Measurements from ENCODE around the gene RAD51B. TPM values are rescaled to one million over a fixed set of nuclear protein-coding genes. Genes with fewer than 3 reads are reported as not detected.

RAD51B gene
- total RNA-seq, 2 experiments from 2014 or later, result 27.4 to 31.6 TPM

DNA sequence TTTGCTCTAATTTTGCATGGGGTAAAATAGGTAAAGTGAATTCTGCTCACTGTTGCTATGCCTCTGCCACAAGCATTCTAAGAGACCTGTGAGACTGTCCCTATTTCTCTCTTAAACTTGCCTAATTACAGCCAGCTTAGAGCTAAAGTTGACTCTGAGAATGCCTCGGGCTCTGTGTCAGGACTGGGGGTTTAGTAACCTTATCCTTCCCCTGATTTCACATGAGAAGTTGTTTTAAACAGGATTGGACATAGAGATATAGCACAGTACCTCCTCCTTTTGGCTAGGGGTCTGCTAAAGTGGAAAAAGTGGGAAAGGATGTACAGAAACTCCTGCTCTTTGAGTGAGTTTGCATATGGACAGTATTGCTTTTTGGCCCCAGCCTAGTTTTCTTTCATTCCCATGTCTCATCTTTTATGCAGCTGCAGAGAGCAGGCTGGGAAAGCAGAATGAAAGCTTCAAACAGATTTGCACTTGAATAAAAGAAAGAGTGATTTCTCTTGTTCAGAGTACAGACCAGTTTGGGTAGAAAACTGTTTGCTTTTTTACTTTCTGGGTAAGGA, 122.0 kb downstream of the RAD51B start:
- Mint-ChIP-seq H3K4me1 (peaks cover 8% of the 10 kb centered on the region), H3K27me3 (no peaks in the 10 kb centered on the region), H3K27ac (no peak overlapping the region), H3K9me3 (no peaks in the 10 kb centered on the region), H3K4me3 (no peak overlapping the region), H3K36me3 (no peaks in the 10 kb centered on the region)
- no peak for DNase-seq

DNA sequence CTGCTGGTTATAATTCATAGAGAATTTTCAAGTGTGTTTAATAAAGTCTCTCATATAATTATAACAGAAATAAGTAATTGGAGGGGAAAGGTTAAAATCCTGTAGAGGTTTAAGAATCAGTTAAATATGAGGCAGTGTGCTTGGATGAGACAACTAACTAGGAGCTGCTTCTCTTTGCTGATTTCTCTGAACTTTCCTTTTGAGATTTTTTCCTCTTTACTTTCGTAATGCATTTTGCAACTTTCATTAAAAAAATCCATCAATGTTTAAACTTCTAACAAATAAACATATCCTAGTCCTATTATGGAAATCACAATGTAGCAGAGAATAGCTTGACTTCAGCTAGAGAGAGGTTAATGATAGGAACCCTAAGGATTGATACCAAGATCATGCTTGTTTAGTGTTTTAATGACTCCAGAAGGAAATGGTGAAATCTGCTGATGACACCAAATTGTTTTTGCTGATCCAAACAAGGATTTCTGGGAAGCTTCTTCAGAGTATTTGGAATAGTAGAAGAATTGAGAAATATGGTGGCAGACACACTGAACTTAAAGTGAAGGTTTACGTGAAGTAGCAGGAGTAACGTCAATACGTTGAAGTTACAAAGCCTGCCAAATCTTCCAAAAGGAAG, 122.6 kb downstream of the RAD51B start:
- Mint-ChIP-seq H3K27me3 (no peaks in the 10 kb centered on the region), H3K36me3 (no peaks in the 10 kb centered on the region), H3K27ac (no peak overlapping the region), H3K9me3 (no peaks in the 10 kb centered on the region), H3K4me1 (peaks cover 8% of the 10 kb centered on the region), H3K4me3 (no peak overlapping the region)
- no peak for DNase-seq

DNA sequence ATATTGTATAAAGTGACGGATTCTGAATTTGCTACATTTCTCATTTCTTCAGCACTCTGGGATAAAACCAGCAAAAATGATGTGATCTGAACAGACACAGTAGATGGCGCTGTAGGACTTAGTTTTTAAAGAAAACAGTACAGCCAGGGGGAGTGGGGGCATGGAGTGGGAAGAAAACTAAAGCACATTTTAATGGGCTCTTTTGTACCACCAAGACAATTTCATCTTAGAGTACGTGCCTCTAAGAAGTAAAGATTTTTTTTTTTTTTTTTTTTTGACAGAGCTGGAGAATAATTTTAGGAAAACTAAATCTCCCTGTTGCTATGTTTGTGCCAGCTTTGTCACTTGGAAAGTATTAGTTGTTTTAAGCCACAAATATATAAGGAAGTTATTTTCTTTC, 124.4 kb downstream of the RAD51B start:
- no peaks in the 10 kb centered on the region for H3K36me3 Mint-ChIP-seq
- H3K4me3 Mint-ChIP-seq, result no peak overlapping the region
- DNase-seq, result peak; percentile 17
- no peaks in the 10 kb centered on the region for H3K9me3 Mint-ChIP-seq
- H3K27ac Mint-ChIP-seq, result no peak overlapping the region
- peaks cover 8% of the 10 kb centered on the region for H3K4me1 Mint-ChIP-seq
- H3K27me3 Mint-ChIP-seq, result no peaks in the 10 kb centered on the region

DNA sequence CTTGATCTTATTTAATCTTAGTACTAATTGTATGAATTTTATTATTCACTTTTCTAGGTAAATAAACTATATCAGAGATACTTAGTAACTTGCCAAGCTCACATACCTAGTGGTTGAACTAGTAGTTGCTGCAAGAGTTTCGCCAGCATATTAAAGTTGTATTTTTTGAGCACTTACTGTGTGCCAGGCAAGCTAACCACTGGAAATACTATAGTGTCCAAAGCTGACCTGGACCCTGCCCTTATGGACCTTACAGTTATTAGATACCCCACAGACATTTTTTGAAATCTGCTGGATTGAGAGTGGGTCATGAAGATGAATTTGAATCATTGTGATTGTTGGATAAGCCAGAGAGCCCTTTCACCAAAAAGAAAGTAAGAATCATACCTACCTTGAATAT, 125.0 kb downstream of the RAD51B start:
- H3K36me3 Mint-ChIP-seq, result no peaks in the 10 kb centered on the region
- no peak overlapping the region for H3K4me3 Mint-ChIP-seq
- DNase-seq, result no peak

DNA sequence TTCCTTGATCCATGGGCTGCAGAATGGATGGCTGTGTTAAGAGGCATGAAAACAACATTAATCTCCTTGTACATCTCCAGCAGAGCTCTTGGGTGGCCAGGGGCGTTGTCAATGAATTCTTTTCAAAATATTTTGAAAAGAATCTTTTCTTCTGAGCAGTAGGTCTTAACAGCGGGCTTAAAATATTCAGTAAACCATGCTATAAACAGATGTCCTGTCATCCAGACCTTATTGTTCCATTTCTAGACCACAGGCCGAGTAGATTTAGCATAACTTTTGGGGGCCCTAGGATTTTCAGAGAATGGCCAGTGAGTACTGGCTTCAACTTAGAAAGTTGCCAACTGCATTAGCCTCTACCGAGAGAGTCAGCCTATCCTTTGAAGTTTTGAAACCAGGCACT, 130.2 kb downstream of the RAD51B start:
- Mint-ChIP-seq H3K4me1 (peaks cover 1% of the 10 kb centered on the region), H3K4me3 (no peak overlapping the region), H3K36me3 (no peaks in the 10 kb centered on the region), H3K9me3 (no peaks in the 10 kb centered on the region), H3K27me3 (no peaks in the 10 kb centered on the region), H3K27ac (no peak overlapping the region)
- no peak for DNase-seq

More for the DNA sequence above, 125.0 kb downstream of the RAD51B start:
- Mint-ChIP-seq H3K4me1 (peaks cover 8% of the 10 kb centered on the region), H3K27me3 (no peaks in the 10 kb centered on the region), H3K9me3 (no peaks in the 10 kb centered on the region), H3K27ac (no peak overlapping the region)

DNA sequence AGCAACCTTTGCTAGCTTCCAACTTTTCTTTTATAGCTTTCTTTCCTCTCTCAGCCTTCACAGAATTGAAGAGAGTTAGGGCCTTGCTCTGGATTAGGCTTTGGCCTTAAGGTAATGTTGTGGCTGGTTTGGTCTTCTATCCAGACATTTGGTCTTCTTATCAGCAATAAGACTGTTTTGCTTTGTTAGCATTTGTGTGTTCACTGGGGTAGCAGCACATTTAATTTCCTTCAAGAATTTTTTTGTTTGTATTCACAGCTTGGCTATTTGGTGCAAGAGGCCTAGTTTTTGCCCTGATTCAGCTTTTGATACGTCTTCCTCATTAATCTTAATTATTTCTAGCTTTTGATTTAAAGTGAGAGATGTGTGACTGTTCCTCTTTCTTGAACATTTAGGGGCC, 130.8 kb downstream of the RAD51B start:
- no peak for DNase-seq
- Mint-ChIP-seq H3K27ac (no peak overlapping the region), H3K4me3 (no peak overlapping the region), H3K36me3 (no peaks in the 10 kb centered on the region), H3K4me1 (no peaks in the 10 kb centered on the region), H3K9me3 (no peaks in the 10 kb centered on the region), H3K27me3 (no peaks in the 10 kb centered on the region)

DNA sequence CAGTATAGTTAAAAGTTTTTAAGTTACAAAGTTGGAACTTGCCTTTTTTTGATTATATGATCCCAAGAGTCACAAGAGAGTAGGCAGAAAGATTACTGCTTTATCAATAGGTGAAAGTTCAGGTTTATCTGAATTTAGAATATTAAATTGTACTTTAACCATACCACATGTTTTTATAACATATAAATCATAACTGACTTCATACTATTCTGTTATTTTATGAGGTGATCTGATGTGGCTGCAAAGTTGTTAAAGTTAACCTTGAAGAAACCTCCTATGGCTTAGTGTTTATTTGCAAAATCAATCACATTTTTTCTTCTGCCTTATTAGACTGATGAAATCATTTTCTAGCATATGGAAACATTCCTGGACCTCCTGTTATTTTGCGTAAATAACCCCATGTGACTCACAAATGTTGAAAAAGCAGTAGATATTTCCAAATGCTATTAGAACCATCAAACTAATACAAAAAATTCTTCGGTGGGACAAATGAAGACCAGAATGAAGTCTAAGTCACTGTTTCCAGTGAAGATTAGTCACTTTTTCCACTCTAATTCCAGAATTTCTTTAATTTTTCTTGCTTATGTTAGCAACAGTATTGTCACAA, 132.1 kb downstream of the RAD51B start:
- Mint-ChIP-seq H3K27me3 (no peaks in the 10 kb centered on the region), H3K4me3 (no peak overlapping the region), H3K36me3 (no peaks in the 10 kb centered on the region), H3K9me3 (no peaks in the 10 kb centered on the region), H3K4me1 (no peaks in the 10 kb centered on the region), H3K27ac (no peak overlapping the region)
- no peak for DNase-seq

DNA sequence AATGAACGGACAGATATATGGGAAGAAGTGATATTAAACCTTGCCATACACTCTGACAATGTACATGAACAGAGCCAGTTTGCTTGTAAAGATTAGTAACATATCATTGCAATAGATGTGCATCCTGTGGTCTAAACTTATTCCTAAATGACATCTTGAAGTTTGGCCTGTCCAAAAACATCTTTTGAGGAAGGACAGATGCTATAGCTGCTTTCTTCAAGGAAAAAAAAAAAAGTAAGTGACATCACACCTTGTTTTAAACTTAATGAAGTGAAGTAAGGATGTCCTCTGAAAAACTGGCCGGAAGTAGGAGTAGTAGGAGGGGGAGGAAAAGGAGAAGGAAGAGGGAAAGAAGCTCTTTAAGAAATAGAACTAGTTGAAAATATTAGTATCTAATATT, 132.8 kb downstream of the RAD51B start:
- Mint-ChIP-seq H3K27ac (no peak overlapping the region), H3K27me3 (no peaks in the 10 kb centered on the region), H3K4me1 (no peaks in the 10 kb centered on the region), H3K4me3 (no peak overlapping the region), H3K9me3 (no peaks in the 10 kb centered on the region), H3K36me3 (no peaks in the 10 kb centered on the region)
- DNase-seq, result no peak

DNA sequence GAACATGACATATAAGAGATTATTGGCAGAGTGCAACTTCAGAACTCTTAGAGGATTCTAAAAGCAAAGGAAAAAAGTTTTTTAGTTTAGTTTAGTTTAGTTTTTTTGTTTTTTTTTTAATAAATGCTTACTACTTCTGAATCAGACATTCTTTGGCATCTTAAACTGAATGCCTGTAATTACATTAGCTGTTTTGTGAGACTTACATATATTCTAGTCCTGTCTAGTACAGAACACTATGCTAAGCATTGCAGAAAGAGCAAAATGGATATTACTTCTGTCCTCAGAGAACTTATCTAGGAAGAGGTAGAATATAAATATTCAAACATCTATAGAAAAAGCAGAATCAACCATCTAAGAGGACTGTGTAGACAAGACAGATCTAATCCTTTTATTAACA, 133.2 kb downstream of the RAD51B start:
- Mint-ChIP-seq H3K36me3 (no peaks in the 10 kb centered on the region), H3K4me1 (no peaks in the 10 kb centered on the region), H3K27me3 (no peaks in the 10 kb centered on the region), H3K4me3 (no peak overlapping the region), H3K9me3 (no peaks in the 10 kb centered on the region), H3K27ac (no peak overlapping the region)
- no peak for DNase-seq

DNA sequence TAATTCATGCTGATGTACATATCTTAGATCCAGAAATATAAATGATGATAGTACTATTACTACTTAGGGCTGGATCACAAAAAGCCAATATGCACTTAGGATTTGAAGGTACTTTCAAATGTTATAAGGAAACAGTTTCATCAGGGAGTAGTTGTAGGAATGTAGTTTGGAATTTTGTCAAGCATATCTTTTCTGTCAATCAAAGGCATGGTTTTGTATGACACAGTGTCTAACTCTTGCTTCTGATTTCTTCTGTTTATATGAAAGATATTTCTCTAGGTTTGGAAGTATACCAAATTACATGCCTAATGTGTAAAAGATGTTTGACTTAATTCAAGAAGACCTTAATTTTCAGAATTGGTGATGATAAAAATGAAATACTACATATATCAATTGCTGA, 135.7 kb downstream of the RAD51B start:
- Mint-ChIP-seq H3K4me1 (no peaks in the 10 kb centered on the region), H3K36me3 (no peaks in the 10 kb centered on the region), H3K9me3 (no peaks in the 10 kb centered on the region), H3K27me3 (no peaks in the 10 kb centered on the region), H3K27ac (no peak overlapping the region), H3K4me3 (no peak overlapping the region)
- no peak for DNase-seq

DNA sequence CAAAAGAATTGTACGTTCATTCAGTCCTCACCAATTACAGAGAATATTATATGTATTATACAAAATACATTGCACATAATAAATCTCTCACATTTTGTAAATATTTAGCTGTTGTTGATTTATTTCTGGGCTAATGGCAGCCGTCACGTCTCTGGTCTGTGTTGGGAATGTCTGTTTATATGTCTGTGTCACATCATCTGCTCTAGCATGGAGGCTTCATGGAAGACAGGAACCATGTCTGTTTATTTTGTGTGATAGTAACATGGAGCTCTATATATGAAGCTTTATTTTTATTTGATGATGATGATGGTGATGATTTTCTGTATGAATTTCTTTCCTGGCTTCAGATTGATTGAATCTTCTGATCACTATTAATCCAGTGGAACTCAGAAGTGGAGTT, 138.4 kb downstream of the RAD51B start:
- DNase-seq, result no peak
- Mint-ChIP-seq H3K4me3 (no peak overlapping the region), H3K4me1 (no peaks in the 10 kb centered on the region), H3K36me3 (no peaks in the 10 kb centered on the region), H3K27me3 (no peaks in the 10 kb centered on the region), H3K27ac (no peak overlapping the region), H3K9me3 (no peaks in the 10 kb centered on the region)

DNA sequence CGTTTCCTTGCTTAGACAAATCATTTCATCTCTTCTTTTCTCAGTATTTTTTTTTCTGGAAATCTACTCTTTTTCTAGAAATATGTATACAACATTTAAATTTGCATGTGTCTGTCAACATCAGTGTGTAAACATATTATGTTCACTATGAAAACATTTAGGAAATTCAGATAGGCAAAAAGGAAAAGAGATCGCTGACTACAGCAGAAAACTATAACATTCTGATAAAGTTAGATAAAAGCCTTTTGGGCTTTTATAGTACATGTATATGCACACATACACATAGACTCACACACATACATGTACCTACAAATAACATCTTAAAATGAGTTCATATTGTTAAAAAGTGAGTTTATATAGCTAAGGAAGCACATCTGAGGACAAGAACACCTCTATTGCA, 142.1 kb downstream of the RAD51B start:
- no peaks in the 10 kb centered on the region for H3K27me3 Mint-ChIP-seq
- H3K4me1 Mint-ChIP-seq, result no peaks in the 10 kb centered on the region
- H3K9me3 Mint-ChIP-seq, result no peaks in the 10 kb centered on the region
- H3K36me3 Mint-ChIP-seq, result peaks cover 7% of the 10 kb centered on the region
- no peak overlapping the region for H3K27ac Mint-ChIP-seq
- H3K4me3 Mint-ChIP-seq, result no peak overlapping the region
- no peak for DNase-seq

DNA sequence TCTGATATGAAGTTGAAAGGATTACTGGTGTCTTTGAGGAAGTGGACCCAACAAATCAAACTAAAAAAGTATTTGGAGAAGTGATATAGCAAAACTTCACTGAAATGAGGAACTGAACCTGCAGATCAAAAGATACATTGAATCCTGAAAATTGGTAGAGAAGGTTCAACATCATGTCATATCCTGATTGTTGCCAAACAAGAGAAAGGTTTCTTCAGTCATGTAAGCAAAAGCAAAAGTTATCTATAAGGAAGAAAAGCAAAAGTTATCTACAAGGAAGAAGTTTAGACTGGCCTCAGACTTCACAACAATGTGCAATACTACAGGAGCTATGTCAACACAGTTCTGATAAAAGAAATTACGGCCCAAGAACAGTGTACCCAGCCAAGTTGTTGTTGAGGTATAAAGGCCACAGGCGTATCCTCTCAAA, 142.7 kb downstream of the RAD51B start:
- H3K4me3 Mint-ChIP-seq, result no peak overlapping the region

DNA sequence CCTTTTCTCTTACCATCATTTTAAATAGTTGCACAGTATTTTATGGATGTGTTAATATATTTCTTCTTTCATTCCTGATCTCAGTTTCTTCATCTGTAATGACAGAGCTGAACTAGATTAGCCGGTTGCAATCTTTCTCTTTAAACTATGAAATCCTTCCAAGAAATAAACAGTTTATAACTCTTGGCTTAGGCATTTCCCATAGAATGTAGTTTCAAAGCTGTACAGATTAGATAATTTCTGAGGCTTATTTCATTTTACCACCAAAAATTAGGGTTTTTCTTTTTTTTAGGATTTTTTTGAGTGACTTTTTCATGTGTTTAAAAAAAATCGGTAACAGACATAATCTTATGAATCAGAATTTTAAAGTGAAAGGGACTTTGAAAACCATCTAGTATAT, 144.0 kb downstream of the RAD51B start:
- no peak overlapping the region for H3K4me3 Mint-ChIP-seq
- H3K27me3 Mint-ChIP-seq, result no peaks in the 10 kb centered on the region
- H3K4me1 Mint-ChIP-seq, result no peaks in the 10 kb centered on the region
- no peaks in the 10 kb centered on the region for H3K9me3 Mint-ChIP-seq
- no peak overlapping the region for H3K27ac Mint-ChIP-seq
- peaks cover 19% of the 10 kb centered on the region for H3K36me3 Mint-ChIP-seq
- DNase-seq, result no peak

More for the DNA sequence above, 142.7 kb downstream of the RAD51B start:
- DNase-seq, result no peak
- Mint-ChIP-seq H3K27ac (no peak overlapping the region), H3K4me1 (no peaks in the 10 kb centered on the region), H3K27me3 (no peaks in the 10 kb centered on the region), H3K36me3 (peaks cover 12% of the 10 kb centered on the region), H3K9me3 (no peaks in the 10 kb centered on the region)

DNA sequence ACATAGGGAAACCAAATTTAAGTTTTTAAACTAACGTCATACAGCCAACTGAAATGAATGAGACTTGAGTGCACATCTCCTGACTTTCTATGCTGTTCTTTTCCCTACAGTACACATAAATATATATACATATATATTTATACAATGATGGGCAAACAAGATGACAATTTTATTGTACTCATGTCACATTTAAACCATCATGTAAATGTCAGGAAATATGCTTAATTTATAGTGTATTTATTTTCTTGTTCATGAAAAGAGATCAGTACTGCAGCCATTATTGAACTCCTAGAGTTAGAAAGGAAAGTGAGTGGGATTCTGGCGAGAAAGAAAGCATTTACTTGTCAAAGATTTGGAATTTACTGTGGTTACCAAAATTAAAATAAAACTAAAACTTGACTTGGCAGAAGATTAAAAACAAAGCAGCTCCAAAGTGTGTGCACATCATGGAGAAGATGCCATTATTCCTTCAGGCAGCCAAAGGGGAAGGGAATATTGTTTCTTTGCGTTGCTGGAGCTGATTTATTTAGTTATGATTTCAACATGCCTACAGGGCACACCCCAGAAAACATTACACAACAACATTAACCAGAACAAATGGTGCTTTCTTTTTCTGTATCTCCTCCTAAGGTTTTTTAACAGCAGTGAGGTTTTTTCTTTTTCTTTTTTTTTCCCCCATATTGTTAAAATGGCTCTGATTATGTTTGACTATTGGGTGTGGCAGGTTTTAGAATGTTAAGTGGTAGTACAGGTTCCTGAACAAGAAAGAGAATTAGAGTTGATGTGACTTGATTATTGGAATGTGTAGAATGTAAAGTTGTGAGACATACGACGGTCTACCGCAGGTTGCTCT, 144.6 kb downstream of the RAD51B start:
- Mint-ChIP-seq H3K4me1 (no peaks in the 10 kb centered on the region), H3K36me3 (peaks cover 22% of the 10 kb centered on the region), H3K27ac (no peak overlapping the region), H3K9me3 (no peaks in the 10 kb centered on the region), H3K27me3 (no peaks in the 10 kb centered on the region), H3K4me3 (no peak overlapping the region)
- DNase-seq, result no peak
